HG02571 (cell line): ENCODE results near the gene TSPAN9.

Experiments used
- ATAC-seq: cut with Tn5 transposase; IDR thresholded peaks from one replicate; pipeline ENCODE4 v1.9.1; 2021; ENCODE audit warnings: mild to moderate bottlenecking, moderate library complexity; ENCODE audit not compliant: unreplicated experiment

The TSPAN9 gene

DNA sequence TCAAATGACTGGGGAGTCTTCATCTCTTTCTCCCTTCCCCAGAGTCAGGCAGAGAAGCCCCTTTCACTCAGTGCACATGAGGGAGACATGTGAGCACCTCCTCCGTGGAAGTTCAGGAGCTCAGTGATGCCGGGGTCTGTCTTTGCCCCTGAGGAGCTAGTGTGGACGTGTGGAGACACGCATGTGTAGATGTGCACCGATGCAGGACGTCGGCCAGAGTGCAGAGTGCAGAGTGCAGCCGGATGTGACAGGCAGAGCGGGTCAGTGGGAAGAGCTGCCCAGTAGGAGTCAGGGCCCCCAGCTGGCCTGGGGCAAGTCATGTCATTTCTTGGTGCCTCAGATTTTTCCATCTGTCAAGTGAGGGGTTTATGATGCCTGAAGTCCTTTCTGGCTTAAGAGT lies 20.7 kb downstream of the TSPAN9 start:
- no peak for ATAC-seq

DNA sequence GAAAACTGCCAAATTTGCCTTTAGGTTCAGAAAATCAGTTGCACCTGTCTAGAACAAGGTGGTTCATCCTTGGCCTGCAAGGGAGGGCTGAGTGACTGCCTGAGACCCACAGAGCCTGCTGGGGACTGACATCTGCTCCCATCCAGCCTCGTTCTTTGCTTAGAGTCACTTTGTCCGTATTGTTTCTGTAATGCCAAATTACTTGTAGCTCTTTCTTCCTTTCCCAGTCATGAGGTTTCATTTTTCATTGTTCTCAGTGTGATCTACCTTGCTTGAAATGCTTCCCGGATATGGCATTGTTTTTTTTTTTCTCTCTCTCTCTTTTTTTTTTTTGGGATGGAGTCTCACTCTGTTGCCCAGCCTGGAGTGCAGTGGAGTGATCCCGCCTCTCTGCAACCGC lies 21.3 kb downstream of the TSPAN9 start:
- no peak for ATAC-seq

DNA sequence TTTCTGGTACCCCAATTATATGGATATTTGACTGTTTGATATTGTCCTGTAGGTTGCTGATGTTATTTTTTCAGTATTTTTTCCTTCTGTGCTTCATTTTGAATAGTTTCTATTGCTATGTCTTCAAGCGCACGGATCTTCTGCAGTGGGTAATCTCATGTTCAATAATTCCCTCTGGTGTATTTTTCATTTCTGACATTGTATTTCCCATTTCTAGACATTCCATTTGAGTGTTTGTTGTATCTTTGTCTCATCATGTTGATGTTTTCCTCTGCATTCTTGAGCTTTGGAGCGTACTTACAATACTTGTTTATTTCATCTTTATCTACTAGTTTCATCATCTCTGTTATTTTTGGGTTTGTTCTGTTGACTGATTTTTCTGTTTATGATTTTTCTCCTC lies 22.0 kb downstream of the TSPAN9 start:
- ATAC-seq: no peak

DNA sequence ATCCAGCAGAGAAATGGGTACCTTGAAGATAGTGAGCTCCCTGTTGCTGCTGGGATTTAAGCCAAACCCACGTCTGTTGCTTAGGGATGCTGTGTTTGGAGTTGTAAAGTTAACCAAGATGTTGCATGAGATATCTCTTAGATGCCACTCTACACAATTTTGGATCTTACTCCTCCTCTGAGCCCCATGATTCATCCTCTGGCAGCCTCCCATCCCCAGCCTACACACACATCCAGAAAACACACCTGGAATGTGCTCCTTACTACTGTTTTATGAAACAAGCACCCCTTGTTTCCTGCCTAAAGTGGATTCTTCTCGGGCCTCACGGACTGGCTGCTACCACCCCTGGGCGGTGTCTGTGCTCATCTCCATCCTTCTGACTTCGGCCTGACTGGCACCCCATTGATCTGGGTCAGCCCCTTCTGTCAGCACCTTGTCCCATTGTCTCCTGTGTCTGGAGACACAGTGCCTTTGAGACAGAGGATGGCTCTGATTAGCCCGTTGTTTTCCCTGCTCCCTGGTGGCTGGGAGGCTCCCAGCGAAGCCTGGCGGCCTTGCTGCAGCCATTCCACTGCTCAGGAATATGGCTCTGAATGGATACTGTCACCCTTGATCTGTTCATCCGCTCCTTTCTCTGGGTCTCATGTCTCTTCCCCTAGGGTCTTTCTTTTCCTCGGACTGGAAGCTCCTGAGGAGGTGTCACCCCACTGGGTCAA lies 24.3 kb downstream of the TSPAN9 start:
- no peak for ATAC-seq

DNA sequence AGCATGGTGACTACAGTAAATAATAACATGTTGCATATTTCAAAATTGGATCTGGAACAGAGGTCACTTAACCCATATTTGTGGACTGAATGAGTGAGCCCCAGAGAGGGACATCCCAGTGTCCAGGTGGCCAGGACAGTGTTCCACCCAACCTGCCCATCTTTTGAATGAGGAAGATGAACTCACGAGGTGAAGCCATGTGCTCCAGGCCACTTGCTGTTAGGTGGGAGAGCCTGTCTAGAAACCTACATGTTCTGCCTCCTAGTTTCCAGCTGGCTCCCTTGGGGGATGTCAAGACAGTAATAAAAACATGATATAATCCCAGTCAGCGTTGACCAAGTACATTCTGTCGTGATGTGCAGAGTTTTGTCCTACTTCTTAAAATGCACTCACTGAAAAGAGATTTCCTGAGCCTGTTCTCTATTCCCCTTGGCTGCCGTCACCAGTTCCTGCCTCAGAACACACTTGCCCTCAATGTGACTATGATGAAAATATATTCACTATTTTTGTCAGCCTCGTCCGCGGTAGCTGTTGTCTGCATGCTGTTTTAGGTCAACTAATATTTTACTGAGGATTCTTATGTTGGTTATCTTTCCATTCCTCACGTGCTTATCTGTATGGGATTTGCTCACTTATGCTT lies 25.7 kb downstream of the TSPAN9 start:
- ATAC-seq: no peak

DNA sequence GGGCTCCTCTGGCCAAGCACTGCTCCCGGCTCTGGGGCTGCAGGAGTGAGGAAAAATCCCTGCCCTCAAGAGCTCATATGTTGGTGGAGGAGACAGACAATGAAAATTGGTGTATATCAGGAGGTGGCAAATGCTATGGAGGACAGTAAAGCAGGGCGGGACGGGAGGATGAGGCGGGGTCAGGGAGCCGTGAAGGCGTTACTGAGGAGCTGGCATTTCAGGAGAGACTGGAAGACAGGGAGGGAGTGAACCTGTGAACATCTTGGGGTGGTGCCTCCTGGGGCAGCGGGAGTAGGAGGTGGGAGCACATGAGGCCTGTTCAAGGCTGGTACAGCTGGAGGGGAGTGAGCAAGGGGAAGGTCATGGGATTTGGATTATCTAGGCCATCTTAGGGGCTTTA lies 26.6 kb downstream of the TSPAN9 start:
- no peak for ATAC-seq

DNA sequence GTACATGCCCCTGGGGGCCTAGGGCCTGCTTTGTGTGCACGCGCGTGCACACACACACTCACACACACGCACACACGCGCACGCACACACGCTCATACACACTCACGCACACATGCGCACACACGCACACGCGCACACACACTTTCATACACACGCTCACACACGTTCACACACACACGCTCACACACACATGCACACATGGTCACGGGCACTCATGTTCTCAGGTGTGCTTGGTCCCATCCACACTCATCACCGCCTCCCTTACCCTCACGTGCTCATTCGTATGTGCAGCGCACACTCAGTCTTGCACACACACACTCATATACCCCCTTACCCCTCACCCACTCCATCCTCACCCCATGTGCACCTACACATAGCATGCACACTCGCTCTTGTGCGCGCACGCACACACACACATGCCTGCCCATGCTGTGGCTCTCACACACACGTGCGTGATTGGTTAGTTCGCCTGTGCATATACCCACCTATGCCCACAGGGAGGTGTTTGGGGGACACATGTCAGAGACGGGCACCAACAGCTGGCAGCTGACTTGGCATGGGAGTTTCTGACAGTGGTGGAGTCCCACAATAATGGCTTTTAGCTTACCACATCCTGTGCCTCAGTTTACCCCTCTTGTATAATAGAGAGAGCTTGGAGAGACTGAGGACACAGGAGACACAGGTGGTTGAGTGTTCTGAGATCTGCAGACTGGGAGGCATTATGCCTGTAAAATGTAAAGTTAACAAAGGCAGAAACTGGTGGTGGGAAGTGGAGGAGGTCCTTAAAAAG lies 28.7 kb downstream of the TSPAN9 start:
- ATAC-seq: no peak

DNA sequence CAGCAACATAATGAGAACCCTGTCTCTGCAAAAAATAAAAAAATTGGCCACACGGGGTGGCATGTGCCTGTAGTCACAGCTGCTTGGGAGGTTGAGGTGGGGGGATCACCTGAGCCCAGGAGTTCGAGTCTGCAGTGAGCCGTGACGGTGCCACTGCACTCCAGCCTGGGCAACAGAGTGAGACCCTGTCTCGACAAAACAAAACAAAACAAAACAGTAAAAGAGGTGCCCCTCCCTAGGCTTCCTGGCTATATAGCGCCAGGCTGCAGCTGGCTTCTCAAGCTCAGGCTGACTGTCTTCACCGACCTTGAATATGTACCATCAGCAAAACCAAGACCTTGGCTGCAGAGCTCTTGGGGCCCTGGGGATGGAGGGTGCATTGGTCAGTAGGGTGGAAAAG lies 29.4 kb downstream of the TSPAN9 start:
- ATAC-seq: no peak

DNA sequence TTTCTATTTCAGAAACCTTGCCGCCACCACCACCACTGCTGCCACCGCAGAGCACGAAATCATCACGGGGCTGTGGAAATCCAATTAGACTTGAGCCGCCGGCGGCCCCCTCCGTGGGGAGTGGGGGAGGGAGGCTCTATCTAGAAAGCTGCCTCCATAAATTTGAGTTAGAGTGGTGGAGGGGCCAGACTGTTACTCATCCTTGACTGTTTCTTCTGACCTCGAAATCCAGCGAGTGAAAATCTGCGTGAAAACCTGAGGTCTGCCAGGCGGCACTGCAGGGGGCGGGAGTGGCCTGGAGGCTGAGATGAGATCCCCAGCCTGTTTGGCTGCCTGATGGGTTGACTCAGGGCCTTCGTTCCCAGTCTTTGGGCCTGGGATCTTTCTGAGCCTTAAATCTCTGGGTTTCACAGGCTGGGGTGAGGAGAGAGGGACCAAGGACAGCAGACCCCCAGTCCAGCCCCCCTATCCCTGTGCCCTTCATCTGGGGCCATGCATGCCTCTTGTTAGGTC lies 29.9 kb downstream of the TSPAN9 start:
- no peak for ATAC-seq

DNA sequence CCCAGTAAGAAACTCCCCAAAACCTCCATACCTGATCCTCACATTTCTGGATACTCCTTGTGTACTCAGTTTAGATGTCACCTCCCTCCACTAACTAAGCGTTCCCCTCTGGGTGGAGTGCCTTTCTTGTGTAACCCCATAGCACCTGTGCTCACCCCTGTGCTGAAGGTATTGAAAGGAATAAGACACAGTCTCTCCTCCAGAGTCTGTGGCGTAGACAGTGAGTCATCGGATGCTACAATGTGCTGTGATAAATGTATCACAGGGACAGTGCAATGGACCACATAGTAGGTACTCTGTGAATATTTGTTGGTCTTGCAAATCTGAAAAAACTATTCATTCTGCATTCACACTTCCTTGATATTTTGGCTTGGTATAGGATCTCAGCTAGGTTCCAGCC lies 30.8 kb downstream of the TSPAN9 start:
- ATAC-seq: no peak

DNA sequence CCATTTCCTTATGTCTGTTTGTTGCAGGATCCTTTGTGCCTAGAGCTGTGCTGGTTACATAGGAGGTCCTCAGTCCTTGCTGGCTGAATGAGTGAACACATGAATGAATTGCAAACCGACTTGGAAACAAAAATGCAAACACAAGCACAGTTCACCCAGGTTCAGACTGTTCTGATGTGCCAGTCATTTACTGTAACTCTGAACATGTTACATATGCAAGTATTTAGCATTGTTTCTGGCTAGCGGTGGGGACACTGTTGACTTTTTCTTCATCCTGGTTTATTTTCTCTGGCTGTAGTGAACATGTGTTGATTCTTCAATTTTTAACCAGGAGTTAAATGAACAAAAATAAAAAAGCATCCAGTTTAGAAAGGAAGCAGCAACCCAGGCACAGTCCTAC lies 33.4 kb downstream of the TSPAN9 start:
- ATAC-seq: no peak

DNA sequence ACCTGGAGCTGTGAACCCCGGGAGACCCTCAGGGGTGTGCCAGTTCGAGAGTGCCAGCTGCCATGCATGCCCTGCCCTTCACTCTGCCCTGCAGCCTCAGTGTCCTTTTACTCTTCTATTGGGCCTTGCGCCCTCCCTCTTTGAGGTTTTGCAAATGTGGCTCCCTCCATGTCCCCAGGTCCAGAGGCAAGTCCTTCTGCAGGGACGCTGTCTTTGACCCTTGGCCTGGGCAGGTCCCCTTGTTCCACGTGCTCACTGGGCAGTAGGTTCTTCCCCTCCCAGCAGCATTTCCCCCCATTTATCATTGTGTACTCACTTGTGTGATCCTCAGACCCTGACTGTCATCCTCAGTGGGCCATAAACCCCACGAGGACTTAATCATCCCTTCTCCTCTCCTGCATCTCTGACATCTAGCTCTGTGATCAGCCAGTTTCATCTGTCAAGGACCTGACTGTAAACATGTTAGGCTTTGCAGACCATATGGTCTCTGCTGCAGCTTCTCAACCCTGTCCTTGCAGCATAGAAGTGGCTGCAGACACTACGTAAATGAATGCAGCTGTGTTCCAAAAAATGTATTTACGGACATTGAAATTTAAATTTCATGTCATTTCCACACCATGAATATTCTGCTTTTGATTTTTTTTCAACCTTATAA lies 36.6 kb downstream of the TSPAN9 start:
- ATAC-seq: no peak

DNA sequence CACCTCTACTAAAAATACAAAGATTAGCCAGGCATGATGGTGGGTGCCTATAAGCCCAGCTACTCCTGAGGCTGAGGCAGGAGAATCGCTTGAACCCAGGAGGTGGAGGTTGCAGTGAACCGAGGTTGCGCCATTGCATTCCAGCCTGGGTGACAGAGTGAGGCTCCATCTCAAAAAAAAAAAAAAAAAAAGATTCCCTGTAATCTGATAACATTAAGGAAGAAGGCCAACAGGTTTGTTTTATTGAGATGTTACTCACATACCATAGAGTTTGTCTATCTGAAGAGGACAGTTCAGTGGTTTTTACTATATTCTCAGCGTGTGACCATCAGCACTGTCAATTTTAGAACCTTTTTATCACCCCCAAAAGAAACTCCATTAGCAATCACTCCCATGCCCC lies 37.5 kb downstream of the TSPAN9 start:
- no peak for ATAC-seq

DNA sequence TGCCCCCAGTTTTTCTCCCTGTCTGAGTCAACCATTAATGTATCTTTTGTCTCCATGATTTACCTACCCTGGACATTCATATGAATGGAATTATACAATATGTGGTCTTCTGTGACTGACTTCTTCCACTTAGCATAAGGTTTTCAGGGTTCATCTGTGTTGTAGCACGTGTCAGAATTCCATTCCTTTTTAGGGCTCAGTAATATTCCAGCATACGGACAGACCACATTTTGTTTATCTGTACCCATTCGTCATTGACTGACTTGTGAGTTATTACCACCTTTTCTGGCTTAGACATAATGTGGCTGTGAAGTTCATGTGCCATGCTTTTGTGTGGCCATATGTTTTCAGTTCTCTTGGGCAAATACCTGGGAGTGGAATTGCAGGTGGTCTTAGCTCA lies 37.9 kb downstream of the TSPAN9 start:
- no peak for ATAC-seq

DNA sequence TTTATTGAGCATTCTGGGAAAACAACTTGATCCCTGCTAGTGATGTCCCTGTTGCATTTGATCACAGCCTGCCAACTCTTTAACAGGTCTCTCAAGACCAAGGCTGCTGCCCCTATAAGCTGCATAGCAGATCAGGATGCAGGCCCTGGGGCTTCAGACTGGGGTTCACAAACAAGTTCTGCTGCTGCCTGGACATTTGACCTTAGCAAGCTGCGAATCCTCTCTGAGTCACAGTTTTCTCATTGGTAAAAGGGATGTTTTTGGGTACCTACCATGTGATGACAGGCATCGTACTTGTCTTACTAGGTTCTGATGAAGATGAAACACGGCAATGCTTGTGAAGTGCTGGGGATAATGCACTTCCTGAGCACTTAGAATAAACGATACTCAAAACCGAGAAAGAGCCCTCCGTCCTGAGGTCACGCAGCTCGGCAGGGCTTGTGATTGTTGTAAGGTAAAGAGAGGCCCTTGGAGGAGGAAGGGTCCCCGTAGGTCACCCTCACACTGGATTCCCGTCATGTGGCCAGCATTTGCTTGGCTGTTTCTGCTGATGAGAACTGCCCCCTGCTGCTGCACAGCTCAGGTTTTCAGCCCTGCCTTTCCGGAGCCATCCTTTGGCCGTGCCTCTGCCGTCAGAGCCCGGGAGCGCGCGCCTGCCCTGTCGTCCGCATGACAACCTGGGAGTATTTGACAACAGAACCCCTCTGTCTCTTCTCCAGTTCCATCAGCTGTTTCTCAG lies 39.1 kb downstream of the TSPAN9 start:
- ATAC-seq: no peak

DNA sequence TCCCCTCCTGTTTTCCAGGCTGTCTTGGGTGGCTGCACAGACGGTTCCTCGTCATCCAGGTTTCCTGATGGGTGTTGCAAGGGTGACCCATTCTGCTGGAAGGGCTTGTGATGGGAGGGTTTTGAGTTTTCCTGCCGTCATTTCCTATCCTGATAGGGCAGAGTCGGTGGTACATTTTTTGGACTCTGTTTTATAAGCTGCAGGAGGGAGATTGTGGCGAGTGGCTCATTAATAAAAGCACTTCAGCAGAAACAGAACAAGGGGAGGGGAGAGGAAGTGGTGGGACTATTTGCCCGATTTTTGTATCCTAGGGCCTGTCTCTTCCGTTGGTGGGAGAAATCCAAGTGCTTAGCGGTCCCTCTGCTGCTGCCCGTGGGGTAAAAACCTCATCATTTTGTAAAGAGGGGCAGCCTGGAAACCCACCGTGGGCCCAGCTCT lies 40.0 kb downstream of the TSPAN9 start:
- no peak for ATAC-seq

DNA sequence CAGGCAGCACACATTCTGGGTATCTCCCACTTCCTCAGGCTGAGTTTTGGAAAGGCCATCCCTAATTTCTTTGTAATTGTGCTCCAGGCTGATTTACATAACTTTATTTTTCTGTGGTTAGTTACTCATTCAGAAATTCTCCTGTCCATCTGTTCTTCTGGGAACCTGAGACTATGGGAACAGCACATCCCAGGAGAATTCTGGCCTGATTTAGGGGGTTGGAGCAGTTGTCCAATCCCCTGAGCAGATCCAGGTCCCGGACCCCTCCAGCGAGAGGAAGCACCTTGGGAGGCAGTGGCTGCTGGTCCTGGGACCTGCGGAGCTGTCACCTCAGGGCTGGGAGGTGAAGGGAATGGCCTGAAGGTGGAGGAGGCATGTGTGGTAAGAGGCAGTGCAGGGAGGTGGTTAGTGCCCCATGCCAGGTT lies 40.4 kb downstream of the TSPAN9 start:
- no peak for ATAC-seq

DNA sequence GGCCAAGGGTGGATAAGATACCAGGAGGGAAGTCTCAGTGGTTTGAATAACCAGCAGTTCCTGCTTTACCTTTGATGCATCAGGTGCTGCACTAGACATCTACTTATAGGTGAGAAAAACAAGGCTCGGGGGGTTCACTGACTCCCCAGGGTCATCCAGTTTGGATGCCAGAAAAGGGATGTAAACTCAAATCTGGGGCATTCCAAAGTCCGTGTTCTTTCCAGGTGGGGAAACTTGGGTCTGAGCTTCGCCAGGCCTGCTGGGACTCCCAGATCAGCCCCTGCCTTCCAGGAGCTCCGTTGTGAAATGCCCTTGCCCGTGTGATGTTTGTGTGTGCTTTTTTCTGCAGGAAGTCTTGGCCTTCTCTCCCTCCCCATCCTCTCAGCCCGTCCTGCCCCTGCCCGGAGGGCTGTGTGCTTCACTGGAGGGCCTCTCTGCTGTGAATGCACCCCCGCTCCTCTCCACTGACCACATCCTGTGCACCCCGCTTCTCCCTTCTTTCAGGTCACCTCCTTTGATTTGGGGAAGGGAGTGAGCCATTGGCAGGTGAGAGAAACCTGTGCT lies 42.1 kb downstream of the TSPAN9 start:
- ATAC-seq: no peak

DNA sequence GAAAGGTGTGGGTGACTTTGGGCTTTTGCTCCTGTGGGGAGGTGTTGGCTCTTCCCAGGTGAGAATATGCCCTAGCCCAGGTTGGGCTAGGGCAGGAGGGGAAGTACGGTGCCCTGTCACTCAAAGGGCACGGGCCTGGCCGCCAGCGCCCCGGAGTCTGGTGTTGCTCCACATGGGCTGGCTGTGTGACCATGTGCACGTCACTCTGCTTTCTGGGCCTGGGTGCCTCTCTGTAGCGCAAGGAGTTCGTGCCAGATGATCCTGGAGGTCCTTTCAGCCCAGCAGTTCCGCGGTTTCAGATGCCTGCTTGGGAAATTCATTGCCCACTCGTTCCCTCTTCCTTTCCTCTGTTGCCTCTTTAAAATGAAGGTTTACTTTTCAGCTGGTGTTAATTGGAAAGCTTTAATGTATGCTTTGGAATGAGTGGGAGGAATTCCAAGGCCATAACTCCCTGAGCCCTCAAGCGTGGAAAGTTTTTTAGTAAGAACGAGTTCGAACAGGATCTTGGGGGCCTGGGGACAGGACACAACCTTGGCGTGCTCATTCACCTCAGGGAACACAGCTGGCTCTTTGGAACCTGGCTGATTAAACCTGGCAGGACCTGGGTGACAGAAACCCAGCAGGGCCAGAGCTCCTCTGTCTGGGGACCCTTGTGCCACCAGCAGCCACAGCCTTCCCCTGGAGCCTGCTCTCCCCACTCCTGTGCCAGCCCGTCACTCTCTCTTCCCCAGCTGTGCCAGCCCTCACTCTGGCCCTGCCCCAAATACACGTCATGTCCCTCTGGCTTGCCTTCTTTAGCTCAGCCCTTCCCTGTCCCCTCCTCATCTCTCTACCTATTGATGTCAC lies 42.8 kb downstream of the TSPAN9 start:
- no peak for ATAC-seq
